BLaER1 treated with 17β-estradiol and CSF1 and Interleukin-3, amounts not matched to agents 10 nM and 100 nM (cell line): ENCODE measurements around the gene FOXP1.

Source experiments
- H3K27ac ChIP-seq, 11 experiments: shearing (Covaris generic); formaldehyde crosslinking; 2 replicates each; pipeline ENCODE4 v1.8.1; 2022
- H3K27me3 ChIP-seq, 11 experiments: shearing (Covaris generic); formaldehyde crosslinking; 2 replicates each; pipeline ENCODE4 v1.8.1; 2022
- H3K36me3 ChIP-seq, 11 experiments: shearing (Covaris generic); formaldehyde crosslinking; 2 replicates each; pipeline ENCODE4 v1.8.1; 2022
- H3K4me1 ChIP-seq, 10 experiments: shearing (Covaris generic); formaldehyde crosslinking; 2 replicates each; pipeline ENCODE4 v1.8.1; 2022
- H3K4me2 ChIP-seq, 11 experiments: shearing (Covaris generic); formaldehyde crosslinking; 2 replicates each; pipeline ENCODE4 v1.8.1; 2022
- H3K4me3 ChIP-seq, 10 experiments: shearing (Covaris generic); formaldehyde crosslinking; 2 replicates each; pipeline ENCODE4 v1.8.1; 2022
- H3K9ac ChIP-seq, 11 experiments: shearing (Covaris generic); formaldehyde crosslinking; 2 replicates each; pipeline ENCODE4 v1.8.1; 2022
- H3K9me3 ChIP-seq, 11 experiments: shearing (Covaris generic); formaldehyde crosslinking; replicated peaks in 1 of 11; 2 replicates each; pipeline ENCODE4 v1.8.1; 2022
- H4K20me1 ChIP-seq, 11 experiments: shearing (Covaris generic); formaldehyde crosslinking; 2 replicates each; pipeline ENCODE4 v1.8.1; 2022
- Cebpa-rat ChIP-seq, 11 experiments: shearing (Covaris generic); IDR thresholded peaks; 2 replicates each; pipeline ENCODE4 v1.8.1; 2022

The FOXP1 gene

GRCh38 chr3:71307991-71308697 lies 275.4 kb downstream of the FOXP1 start:
- Histone ChIP-seq H3K27me3 (peaks cover 32 to 47% (median 44%) of the 10 kb centered on the region in 11 experiments), H3K27ac (no peak overlapping the region), H3K4me1 (no peaks in the 10 kb centered on the region; a peak in 1 of 20 replicates), H3K4me2 (no peak overlapping the region), H4K20me1 (peaks cover 0 to 26% (median 0%) of the 10 kb centered on the region in 11 experiments; a peak in 8 of 22 replicates), H3K9ac (no peak overlapping the region), H3K9me3 (no peaks in the 10 kb centered on the region), H3K36me3 (no peaks in the 10 kb centered on the region), H3K4me3 (no peak overlapping the region)
- no peak for TF ChIP-seq Cebpa-rat (IDR thresholded peaks at IDR 0.05)

GRCh38 chr3:71305231-71306206 lies 278.0 kb downstream of the FOXP1 start:
- no peak overlapping the region for H3K27ac ChIP-seq
- TF ChIP-seq Cebpa-rat (IDR thresholded peaks at IDR 0.05), result no peak
- peaks cover 0 to 26% (median 0%) of the 10 kb centered on the region in 11 experiments; a peak in 8 of 22 replicates for H4K20me1 ChIP-seq
- no peaks in the 10 kb centered on the region; a peak in 1 of 20 replicates for H3K4me1 ChIP-seq
- H3K27me3 ChIP-seq, result peaks cover 34 to 52% (median 50%) of the 10 kb centered on the region in 11 experiments
- no peaks in the 10 kb centered on the region for H3K36me3 ChIP-seq
- H3K4me3 ChIP-seq, result no peak overlapping the region
- H3K4me2 ChIP-seq, result peak overlapping the region in 4 of 11 experiments; percentile 1 to 34 (median 6); a peak in 3 of 22 replicates
- H3K9me3 ChIP-seq, result no peaks in the 10 kb centered on the region
- H3K9ac ChIP-seq, result no peak overlapping the region

- Histone ChIP-seq H3K4me1 (no peaks in the 10 kb centered on the region; a peak in 1 of 20 replicates), H3K36me3 (no peaks in the 10 kb centered on the region), H4K20me1 (peaks cover 0 to 26% (median 0%) of the 10 kb centered on the region in 11 experiments; a peak in 8 of 22 replicates), H3K27ac (no peak overlapping the region), H3K4me3 (no peak overlapping the region), H3K4me2 (no peak overlapping the region), H3K9me3 (no peaks in the 10 kb centered on the region), H3K27me3 (peaks cover 34 to 52% (median 50%) of the 10 kb centered on the region in 11 experiments), H3K9ac (no peak overlapping the region)
- TF ChIP-seq Cebpa-rat (IDR thresholded peaks at IDR 0.05), result no peak
Observed at GRCh38 chr3:71304684-71305083, 278.8 kb downstream of the FOXP1 start.

DNA sequence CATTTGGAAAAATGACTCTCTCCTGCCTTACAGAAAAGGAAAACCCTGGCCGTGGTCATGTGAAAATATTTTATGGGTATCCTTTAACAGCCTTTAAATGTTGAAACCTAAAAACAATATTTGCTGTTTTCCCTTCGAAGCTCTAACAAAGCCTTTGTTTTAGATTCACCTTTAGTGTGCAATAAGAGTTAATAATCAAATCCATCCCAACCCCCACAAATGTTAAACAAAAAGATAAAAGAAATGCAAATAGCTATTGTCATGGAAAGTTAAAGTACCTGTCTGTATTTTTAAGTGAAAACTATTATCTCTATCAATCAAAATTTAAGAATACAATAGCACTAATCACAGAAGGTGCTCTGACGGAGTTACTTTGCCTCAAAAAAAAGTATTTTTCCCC lies 279.3 kb downstream of the FOXP1 start:
- Histone ChIP-seq H3K9me3 (no peaks in the 10 kb centered on the region), H3K27me3 (peaks cover 34 to 52% (median 50%) of the 10 kb centered on the region in 11 experiments), H3K4me1 (no peaks in the 10 kb centered on the region; a peak in 1 of 20 replicates), H3K4me3 (no peak overlapping the region), H3K4me2 (no peak overlapping the region), H4K20me1 (peaks cover 0 to 26% (median 0%) of the 10 kb centered on the region in 11 experiments; a peak in 8 of 22 replicates), H3K27ac (no peak overlapping the region), H3K9ac (no peak overlapping the region), H3K36me3 (no peaks in the 10 kb centered on the region)
- no peak for TF ChIP-seq Cebpa-rat (IDR thresholded peaks at IDR 0.05)

GRCh38 chr3:71303627-71304200 lies 279.8 kb downstream of the FOXP1 start:
- H3K27ac ChIP-seq, result no peak overlapping the region
- H3K4me3 ChIP-seq, result no peak overlapping the region
- H3K27me3 ChIP-seq, result peaks cover 34 to 52% (median 50%) of the 10 kb centered on the region in 11 experiments
- no peak overlapping the region for H3K9ac ChIP-seq
- peaks cover 0 to 26% (median 0%) of the 10 kb centered on the region in 11 experiments; a peak in 8 of 22 replicates for H4K20me1 ChIP-seq
- no peak overlapping the region for H3K4me2 ChIP-seq
- no peaks in the 10 kb centered on the region for H3K9me3 ChIP-seq
- TF ChIP-seq Cebpa-rat (IDR thresholded peaks at IDR 0.05), result no peak
- H3K4me1 ChIP-seq, result no peaks in the 10 kb centered on the region; a peak in 1 of 20 replicates
- H3K36me3 ChIP-seq, result no peaks in the 10 kb centered on the region

- Histone ChIP-seq H3K36me3 (no peaks in the 10 kb centered on the region), H3K4me2 (no peak overlapping the region), H3K9ac (no peak overlapping the region), H3K4me3 (no peak overlapping the region), H3K9me3 (no peaks in the 10 kb centered on the region), H3K27me3 (peaks cover 34 to 52% (median 50%) of the 10 kb centered on the region in 11 experiments), H3K4me1 (no peaks in the 10 kb centered on the region; a peak in 1 of 20 replicates), H3K27ac (no peak overlapping the region), H4K20me1 (peaks cover 0 to 26% (median 0%) of the 10 kb centered on the region in 11 experiments; a peak in 8 of 22 replicates)
- no peak for TF ChIP-seq Cebpa-rat (IDR thresholded peaks at IDR 0.05)
Observed at GRCh38 chr3:71302604-71303003, 280.9 kb downstream of the FOXP1 start.

GRCh38 chr3:71300951-71301393 lies 282.6 kb downstream of the FOXP1 start:
- Histone ChIP-seq H3K4me1 (no peaks in the 10 kb centered on the region; a peak in 1 of 20 replicates), H3K27me3 (peaks cover 30 to 36% (median 34%) of the 10 kb centered on the region in 11 experiments), H3K4me2 (no peak overlapping the region), H3K27ac (no peak overlapping the region), H3K9me3 (no peaks in the 10 kb centered on the region), H3K4me3 (no peak overlapping the region), H3K9ac (no peak overlapping the region), H4K20me1 (peaks cover 0 to 23% (median 0%) of the 10 kb centered on the region in 11 experiments; a peak in 8 of 22 replicates), H3K36me3 (no peaks in the 10 kb centered on the region)
- no peak for TF ChIP-seq Cebpa-rat (IDR thresholded peaks at IDR 0.05)

DNA sequence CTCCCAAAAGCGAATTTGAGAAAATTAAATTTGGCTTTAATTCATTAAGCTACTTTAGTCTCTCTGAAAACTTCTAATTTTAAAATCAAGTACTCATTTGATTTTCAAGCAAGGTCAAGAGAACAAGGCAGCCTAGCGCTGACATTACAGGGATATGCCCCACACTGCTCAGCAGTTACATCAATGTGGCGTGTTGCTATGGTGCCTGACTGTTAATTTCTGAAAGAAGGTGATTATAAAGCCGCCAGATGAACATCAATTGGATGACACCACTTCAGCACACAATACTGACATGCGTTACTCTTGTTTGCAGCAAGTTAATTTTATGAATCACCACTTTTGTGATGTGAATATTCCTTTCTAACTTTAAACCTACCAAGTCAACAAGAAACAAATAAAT lies 284.4 kb downstream of the FOXP1 start:
- H3K4me2 ChIP-seq, result no peak overlapping the region
- H3K9ac ChIP-seq, result no peak overlapping the region
- no peaks in the 10 kb centered on the region for H3K9me3 ChIP-seq
- H3K4me3 ChIP-seq, result no peak overlapping the region
- peaks cover 0 to 5% (median 0%) of the 10 kb centered on the region in 11 experiments; a peak in 3 of 22 replicates for H4K20me1 ChIP-seq
- no peaks in the 10 kb centered on the region for H3K4me1 ChIP-seq
- peaks cover 12 to 18% (median 16%) of the 10 kb centered on the region in 11 experiments for H3K27me3 ChIP-seq
- H3K27ac ChIP-seq, result no peak overlapping the region
- TF ChIP-seq Cebpa-rat (IDR thresholded peaks at IDR 0.05), result no peak
- H3K36me3 ChIP-seq, result no peaks in the 10 kb centered on the region
